Ectodermal cell (in vitro differentiated cells): ENCODE results near the gene LRRK1.

ENCODE experiments used
- H3K27ac ChIP-seq: 2 replicates; pipeline ENCODE4 v1.7.0; 2013; ENCODE audit warnings: mild to moderate bottlenecking, low read depth, low read length; ENCODE audit not compliant: insufficient read depth, poor library complexity, severe bottlenecking
- H3K27me3 ChIP-seq: 2 replicates; pipeline ENCODE4 v1.7.0; 2013; ENCODE audit warnings: mild to moderate bottlenecking, low read length; ENCODE audit not compliant: insufficient read depth, control insufficient read depth, poor library complexity, severe bottlenecking
- H3K36me3 ChIP-seq: one replicate; pipeline ENCODE4 v1.7.0; 2013; ENCODE audit warnings: low read length; ENCODE audit not compliant: control insufficient read depth, insufficient read depth
- H3K4me1 ChIP-seq: one replicate; pipeline ENCODE4 v1.7.0; 2013; ENCODE audit warnings: low read length; ENCODE audit not compliant: control insufficient read depth, insufficient read depth
- H3K4me3 ChIP-seq: 2 replicates; pipeline ENCODE4 v1.7.0; 2013; ENCODE audit warnings: low read depth, low read length, control low read depth; ENCODE audit not compliant: insufficient read depth
- H3K9me3 ChIP-seq: 2 replicates; pipeline ENCODE4 v1.7.0; 2013; ENCODE audit warnings: mild to moderate bottlenecking, low read length, moderate library complexity; ENCODE audit not compliant: control insufficient read depth
- WGBS, 2 experiments: methylation state at CpG; one replicate each; pipeline ENCODE4 v1.1.7; 2013; ENCODE audit warnings: missing lambda C conversion rate in 2 of 2; 5-methylcytosine and 5-hydroxymethylcytosine counted together

Gene LRRK1

DNA sequence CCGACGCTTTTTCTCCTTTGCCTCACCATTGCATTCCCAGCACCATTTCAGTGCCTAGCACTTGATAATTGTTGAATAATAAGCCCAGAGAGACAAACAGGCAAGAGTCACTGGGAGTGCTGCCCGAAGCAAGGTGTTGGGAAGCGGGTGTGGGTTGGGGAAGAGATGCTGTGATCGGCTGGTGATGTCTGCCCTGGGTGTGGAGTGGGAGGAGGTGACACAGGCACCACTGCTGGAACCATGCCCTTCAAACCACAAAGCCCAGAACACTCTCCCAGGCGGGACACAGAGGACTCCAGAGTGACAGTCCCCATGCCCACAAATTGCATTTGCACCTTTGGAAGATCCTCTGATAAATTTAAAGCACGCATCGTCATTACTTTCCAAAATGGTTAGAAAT is 184.4 kb downstream of the LRRK1 start:
- H3K4me3 ChIP-seq = no peak overlapping the region
- no peaks in the 10 kb centered on the region for H3K9me3 ChIP-seq
- no peak overlapping the region for H3K27ac ChIP-seq
- no peaks in the 10 kb centered on the region for H3K27me3 ChIP-seq
- no peaks in the 10 kb centered on the region for H3K36me3 ChIP-seq
- WGBS, 2 experiments = 91 to 97% methylated on average over 8 of the region's 8 CpGs
- H3K4me1 ChIP-seq = peaks cover 7% of the 10 kb centered on the region

DNA sequence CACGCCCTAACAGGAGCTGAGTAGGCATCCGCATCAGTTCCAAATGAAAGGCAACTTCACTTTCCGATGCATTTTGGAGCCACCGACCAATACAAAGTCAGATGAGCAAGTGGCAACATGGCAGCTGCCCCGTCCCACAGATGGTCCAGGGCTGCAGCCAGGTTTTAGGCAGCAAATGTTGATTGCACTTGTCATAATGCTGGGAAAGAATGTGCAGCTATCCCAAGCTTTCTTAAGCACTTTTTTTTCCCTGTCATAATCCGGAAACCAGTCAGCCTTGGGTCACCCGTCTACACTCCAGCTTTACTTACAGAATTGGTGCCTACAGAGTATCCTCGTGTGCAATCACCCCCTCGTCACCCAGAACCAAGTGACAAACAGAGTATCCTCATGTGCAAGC is 185.0 kb downstream of the LRRK1 start:
- H3K4me3 ChIP-seq = no peak overlapping the region
- H3K4me1 ChIP-seq = peaks cover 7% of the 10 kb centered on the region
- H3K36me3 ChIP-seq = no peaks in the 10 kb centered on the region
- WGBS, 2 experiments = 93% methylated on average over 9 of the region's 9 CpGs
- H3K9me3 ChIP-seq = no peaks in the 10 kb centered on the region
- H3K27me3 ChIP-seq = no peaks in the 10 kb centered on the region
- no peak overlapping the region for H3K27ac ChIP-seq

DNA sequence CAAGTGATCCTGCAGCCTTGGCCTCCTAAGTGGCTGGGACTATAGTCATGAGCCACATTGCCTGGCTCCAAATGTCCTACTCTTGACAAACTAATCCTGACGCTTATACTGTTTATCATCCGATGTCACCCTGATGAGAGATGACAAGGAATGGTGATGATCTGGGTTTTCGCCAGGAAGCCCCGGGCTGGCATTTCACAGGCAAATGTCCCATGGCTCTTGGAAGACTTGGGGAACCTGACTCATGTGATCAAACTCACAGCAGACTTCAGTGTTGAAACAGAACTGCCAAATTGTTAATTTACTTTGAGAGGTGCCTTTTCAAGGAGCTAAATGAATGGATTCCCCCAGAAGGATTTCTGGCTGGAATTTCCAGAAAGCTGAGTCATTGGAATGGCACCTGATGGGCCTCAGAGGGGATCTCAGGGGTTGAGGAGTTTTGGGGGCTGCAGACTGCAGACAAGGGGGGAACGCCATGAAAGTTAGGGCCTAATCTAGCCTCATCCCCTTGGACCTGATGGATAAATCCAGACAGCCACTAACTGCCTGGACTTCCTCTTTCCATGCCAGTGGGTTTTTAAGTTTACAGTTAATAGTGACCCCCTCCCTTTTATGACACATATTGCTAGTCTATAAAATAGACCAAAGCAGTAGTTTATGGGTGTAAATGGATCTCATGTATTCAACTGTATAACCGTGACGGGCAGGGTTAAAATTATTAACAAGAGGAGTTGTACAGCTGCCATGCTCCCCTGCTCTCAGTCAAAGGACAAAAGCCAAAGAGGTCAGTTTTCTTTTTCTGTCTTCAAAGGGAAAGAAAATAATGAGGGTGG is 186.1 kb downstream of the LRRK1 start:
- H3K9me3 ChIP-seq = no peaks in the 10 kb centered on the region
- WGBS, 2 experiments = 88 to 91% methylated on average over 7 of the region's 7 CpGs
- H3K27ac ChIP-seq = no peak overlapping the region
- H3K4me3 ChIP-seq = no peak overlapping the region
- H3K27me3 ChIP-seq = no peaks in the 10 kb centered on the region
- H3K4me1 ChIP-seq = peaks cover 7% of the 10 kb centered on the region
- H3K36me3 ChIP-seq = no peaks in the 10 kb centered on the region

DNA sequence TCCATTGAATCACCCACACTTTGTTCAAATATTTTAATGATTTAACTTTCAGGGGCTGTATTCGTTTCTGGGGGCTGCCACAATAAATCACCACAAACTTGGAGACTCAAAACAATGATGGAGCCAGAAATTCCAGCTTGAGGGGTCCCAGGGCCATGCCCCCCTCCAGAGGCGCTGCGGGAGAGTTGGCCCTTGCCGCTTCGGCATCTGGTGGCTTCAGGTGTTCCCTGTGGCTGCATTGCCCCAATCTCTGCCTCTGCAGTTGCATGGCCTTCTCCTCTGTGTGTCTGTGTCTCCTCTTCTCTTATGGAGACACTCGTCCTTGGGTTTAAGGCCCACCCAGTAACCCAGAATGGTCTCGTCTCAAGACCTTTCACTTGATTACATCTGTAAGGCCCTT is 187.9 kb downstream of the LRRK1 start:
- no peaks in the 10 kb centered on the region for H3K36me3 ChIP-seq
- no peak overlapping the region for H3K27ac ChIP-seq
- 93 to 95% methylated on average over 7 of the region's 7 CpGs for WGBS, 2 experiments
- no peaks in the 10 kb centered on the region for H3K9me3 ChIP-seq
- H3K27me3 ChIP-seq = no peaks in the 10 kb centered on the region
- no peak overlapping the region for H3K4me3 ChIP-seq
- H3K4me1 ChIP-seq = peaks cover 7% of the 10 kb centered on the region

DNA sequence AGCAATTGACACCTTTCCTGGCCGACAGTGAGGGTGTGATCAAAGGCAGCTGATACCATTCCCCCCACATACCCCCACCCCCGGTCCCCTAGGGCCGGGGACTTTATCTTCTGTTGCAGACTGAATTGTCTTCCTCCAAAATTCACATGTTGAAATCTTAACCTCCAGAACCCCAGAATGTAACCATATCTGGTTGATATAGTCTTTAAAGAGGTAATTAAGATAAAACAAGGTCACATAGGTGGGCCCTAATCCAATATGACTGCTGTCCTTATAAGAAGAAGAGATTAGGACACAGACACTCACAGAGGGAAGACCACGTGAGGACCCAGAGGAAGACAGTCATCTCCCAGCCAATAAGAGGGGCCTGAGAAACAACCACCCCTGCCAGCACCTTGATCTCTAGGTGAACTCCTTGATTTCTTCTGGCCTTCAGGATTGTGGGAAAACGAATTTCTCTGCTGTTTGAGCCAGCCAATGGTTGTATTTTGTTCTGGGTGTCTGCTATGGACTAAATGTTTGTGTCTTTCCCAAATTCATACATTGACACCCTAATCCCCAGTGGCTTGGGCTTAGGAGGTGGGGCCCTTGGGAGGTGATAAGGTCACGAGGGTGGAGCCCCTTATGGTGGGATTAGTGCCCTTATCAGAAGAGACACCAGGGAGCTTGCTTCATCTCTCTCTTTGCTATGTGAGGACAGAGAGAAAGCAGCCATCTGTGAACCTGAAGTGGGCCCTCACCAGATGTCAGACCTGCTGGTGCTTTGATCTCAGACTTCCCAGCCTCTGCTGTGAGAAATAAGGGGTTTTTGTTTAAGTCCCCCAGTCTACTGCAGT is 188.7 kb downstream of the LRRK1 start:
- no peaks in the 10 kb centered on the region for H3K27me3 ChIP-seq
- H3K27ac ChIP-seq = no peak overlapping the region
- no peak overlapping the region for H3K4me3 ChIP-seq
- H3K4me1 ChIP-seq = peaks cover 7% of the 10 kb centered on the region
- H3K9me3 ChIP-seq = no peaks in the 10 kb centered on the region
- H3K36me3 ChIP-seq = no peaks in the 10 kb centered on the region
- WGBS, 2 experiments = 83 to 84% methylated on average over 6 of the region's 6 CpGs

DNA sequence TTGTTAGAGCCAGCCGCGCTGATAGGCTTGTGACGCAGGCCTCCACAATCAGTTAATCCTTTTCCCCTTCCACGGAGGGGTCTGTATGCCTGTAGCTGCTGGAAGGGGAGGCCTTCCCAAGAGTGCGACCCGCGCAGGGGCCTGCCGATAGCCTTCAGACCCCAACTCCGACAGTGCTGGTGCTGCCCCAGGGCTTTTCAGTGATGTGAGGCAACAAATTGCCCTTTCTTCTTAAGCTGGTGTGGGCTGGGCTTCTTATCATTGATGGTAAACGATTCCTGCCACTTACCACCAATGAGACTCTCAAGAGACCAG is 189.3 kb downstream of the LRRK1 start:
- H3K4me3 ChIP-seq = no peak overlapping the region
- WGBS, 2 experiments = 90 to 94% methylated on average over 10 of the region's 10 CpGs
- peaks cover 7% of the 10 kb centered on the region for H3K4me1 ChIP-seq
- no peak overlapping the region for H3K27ac ChIP-seq
- H3K9me3 ChIP-seq = no peaks in the 10 kb centered on the region
- no peaks in the 10 kb centered on the region for H3K27me3 ChIP-seq
- H3K36me3 ChIP-seq = no peaks in the 10 kb centered on the region

DNA sequence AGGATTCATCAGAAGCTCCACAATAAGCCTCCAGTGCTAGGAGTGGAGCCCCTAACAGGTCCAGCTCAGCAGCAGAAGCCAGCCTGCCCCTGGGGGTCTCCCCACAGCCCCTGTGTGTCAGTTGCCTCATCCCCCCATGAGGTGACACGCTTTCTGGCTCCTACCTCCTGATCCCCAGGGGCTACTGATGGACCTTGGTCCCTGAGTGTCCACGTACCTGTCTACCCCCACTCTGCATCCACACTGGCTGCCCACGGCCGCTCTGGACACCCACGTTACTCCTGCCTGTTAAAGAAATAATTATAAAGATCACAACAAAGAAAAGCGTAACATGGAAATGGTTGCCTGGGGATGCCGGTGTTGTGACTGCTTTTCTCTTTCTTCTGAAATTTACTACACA is 189.6 kb downstream of the LRRK1 start:
- no peaks in the 10 kb centered on the region for H3K36me3 ChIP-seq
- H3K4me3 ChIP-seq = no peak overlapping the region
- 92 to 95% methylated on average over 7 of the region's 7 CpGs for WGBS, 2 experiments
- no peaks in the 10 kb centered on the region for H3K9me3 ChIP-seq
- peaks cover 10% of the 10 kb centered on the region for H3K4me1 ChIP-seq
- no peaks in the 10 kb centered on the region for H3K27me3 ChIP-seq
- no peak overlapping the region for H3K27ac ChIP-seq

DNA sequence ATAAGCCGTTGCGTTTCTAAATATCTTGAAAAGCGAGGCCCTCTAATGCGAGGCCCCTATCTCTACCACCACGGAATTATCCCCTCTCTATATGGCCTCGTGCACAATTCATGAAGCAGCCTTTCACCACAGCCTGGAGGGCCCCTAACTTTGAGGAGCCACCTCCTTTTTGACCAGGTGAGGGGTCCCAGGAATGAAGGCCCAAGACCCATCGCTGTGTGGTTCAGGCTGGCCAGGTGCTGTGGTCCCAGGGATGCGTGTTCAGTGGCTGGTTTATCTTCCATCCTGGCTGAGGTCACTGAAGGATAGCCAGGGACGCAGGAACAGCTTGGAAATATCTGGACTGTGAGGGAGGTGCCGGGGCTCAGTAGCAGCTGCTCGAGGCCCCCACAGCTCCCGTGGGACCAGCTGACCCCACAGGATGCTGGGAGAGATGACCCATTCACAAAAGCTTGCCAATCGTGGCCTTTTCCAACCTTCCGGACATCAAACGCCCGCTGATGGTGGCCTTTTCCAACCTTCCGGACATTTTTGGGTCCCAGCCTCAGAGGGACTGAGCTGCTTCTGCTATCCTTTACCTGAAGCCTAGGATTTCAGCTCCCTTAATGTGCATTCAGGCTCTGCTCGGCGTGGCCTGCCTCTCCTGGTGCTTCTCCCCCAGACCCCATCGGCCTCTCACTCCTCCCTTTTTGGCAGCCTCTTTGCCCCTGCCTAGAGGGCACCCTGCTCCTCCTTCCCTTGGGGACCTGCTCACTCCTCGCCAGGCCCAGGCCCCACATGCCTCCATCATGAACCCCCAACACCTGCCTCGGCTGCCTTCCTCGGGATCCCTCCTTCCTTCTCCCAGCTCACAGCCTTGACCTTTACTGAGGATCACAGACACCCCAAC is 191.8 kb downstream of the LRRK1 start:
- Histone ChIP-seq H3K27ac (no peak overlapping the region), H3K4me1 (peaks cover 9% of the 10 kb centered on the region), H3K9me3 (no peaks in the 10 kb centered on the region), H3K36me3 (no peaks in the 10 kb centered on the region), H3K27me3 (no peaks in the 10 kb centered on the region), H3K4me3 (no peak overlapping the region)
- WGBS, 2 experiments = 88 to 91% methylated on average over 22 to 23 of the region's 23 CpGs

DNA sequence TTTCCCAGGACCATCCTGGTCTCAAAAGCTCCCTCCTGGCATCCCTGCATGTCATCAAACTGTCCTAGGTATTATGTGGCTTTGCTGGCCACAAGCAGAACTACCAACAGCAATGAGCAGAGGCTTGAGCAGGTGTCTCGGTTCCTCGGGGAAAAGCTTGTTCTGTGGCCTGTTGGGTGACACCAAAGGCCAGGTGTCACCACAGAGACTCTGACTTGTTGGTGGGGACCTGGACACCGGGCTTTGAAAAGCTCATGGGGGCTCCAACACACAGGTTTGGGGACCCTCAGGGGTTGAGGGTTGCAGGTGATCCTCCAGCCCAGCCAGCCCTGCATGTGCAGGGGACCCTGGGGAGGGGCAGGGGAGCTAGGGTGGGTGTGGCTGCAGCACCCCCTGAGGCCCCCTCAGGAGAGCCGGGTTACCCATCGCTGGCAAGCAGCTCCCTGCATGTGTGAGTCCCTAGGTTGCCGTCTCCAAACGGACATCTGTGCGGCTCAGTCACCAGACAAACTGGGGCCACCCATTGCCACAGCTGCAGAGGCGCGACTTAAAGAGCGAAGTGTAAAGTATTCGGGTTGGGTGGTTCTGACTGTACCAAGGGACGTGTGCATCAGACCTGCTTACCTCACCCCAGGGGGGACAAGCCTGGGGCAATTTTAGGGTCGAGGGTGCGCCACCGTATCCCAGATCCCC is 192.6 kb downstream of the LRRK1 start:
- WGBS, 2 experiments = 93 to 96% methylated on average over 16 of the region's 16 CpGs
- peaks cover 9% of the 10 kb centered on the region for H3K4me1 ChIP-seq
- no peaks in the 10 kb centered on the region for H3K36me3 ChIP-seq
- no peak overlapping the region for H3K27ac ChIP-seq
- no peaks in the 10 kb centered on the region for H3K9me3 ChIP-seq
- H3K27me3 ChIP-seq = no peaks in the 10 kb centered on the region
- H3K4me3 ChIP-seq = no peak overlapping the region
